Measurements from ENCODE around the gene ZBED2.
"Not testable (repeated sequence)": the region's sequence is repeated elsewhere in the genome, so short reads cannot be mapped to it uniquely, and the experiment has no call there.

GRCh38 chr3:111561902-111562301 is 33.2 kb downstream of the ZBED2 start:
- TF ChIP-seq JUNB (IDR thresholded peaks at IDR 0.05); CTCF (IDR thresholded peaks at IDR 0.05); JUN (IDR thresholded peaks at IDR 0.05); RCOR1 (IDR thresholded peaks at IDR 0.05; ENCODE audit: low read depth, low read length); ZFP36 (IDR thresholded peaks at IDR 0.05; ENCODE audit: borderline replicate concordance, partially characterized antibody); ZC3H11A (IDR thresholded peaks at IDR 0.05): not testable (repeated sequence)
- TF ChIP-seq, protein P1, sequence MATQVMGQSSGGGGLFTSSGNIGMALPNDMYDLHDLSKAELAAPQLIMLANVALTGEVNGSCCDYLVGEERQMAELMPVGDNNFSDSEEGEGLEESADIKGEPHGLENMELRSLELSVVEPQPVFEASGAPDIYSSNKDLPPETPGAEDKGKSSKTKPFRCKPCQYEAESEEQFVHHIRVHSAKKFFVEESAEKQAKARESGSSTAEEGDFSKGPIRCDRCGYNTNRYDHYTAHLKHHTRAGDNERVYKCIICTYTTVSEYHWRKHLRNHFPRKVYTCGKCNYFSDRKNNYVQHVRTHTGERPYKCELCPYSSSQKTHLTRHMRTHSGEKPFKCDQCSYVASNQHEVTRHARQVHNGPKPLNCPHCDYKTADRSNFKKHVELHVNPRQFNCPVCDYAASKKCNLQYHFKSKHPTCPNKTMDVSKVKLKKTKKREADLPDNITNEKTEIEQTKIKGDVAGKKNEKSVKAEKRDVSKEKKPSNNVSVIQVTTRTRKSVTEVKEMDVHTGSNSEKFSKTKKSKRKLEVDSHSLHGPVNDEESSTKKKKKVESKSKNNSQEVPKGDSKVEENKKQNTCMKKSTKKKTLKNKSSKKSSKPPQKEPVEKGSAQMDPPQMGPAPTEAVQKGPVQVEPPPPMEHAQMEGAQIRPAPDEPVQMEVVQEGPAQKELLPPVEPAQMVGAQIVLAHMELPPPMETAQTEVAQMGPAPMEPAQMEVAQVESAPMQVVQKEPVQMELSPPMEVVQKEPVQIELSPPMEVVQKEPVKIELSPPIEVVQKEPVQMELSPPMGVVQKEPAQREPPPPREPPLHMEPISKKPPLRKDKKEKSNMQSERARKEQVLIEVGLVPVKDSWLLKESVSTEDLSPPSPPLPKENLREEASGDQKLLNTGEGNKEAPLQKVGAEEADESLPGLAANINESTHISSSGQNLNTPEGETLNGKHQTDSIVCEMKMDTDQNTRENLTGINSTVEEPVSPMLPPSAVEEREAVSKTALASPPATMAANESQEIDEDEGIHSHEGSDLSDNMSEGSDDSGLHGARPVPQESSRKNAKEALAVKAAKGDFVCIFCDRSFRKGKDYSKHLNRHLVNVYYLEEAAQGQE (IDR thresholded peaks at IDR 0.05): not testable (repeated sequence)
